Caco-2 (cell line): ENCODE results near the gene ARF1. TPM values are rescaled to one million over a fixed set of nuclear protein-coding genes. Genes with fewer than 3 reads are reported as not detected.

ENCODE experiments used
- BruUV-seq: library from RNA; stranded (reverse); fragments of 400-500 nt; replicated peaks from 2 replicates; lab custom pipeline; 2021; lab: Mats Ljungman, UMichigan
- CTCF ChIA-PET: fragments of 300-600 bp; sonication (Branson Sonifier 250); formaldehyde crosslinking; loops from one replicate; lab custom pipeline; 2022; ENCODE audit warnings: antibody characterized with exemption; lab: Charles Lee
- POLR2A ChIA-PET: fragments of 300-600 bp; sonication (Branson Sonifier 250); formaldehyde crosslinking; loops from one replicate; lab custom pipeline; 2022; ENCODE audit warnings: antibody characterized with exemption; lab: Charles Lee
- DNase-seq, 2 experiments: peaks; one replicate each; pipeline versions ENCODE4 v3.0.0 to v3.0.0-alpha.2; 2020 to 2022
- H3K27me3 ChIP-seq: replicated peaks from 2 replicates; pipeline ENCODE4 v1.6.0; 2011; ENCODE audit warnings: low read length; ENCODE audit not compliant: control insufficient read depth, insufficient read depth
- H3K36me3 ChIP-seq: 2 replicates; pipeline ENCODE4 v1.5.1; 2011; ENCODE audit warnings: low read length; ENCODE audit not compliant: control insufficient read depth, insufficient read depth
- H3K4me1 ChIP-seq: fragments of 250-450 bp; sonication (Bioruptor Pico); 2 replicates; pipeline ENCODE4 v1.5.1; 2020; ENCODE audit warnings: mild to moderate bottlenecking
- H3K4me3 ChIP-seq: 2 replicates; pipeline ENCODE4 v1.5.1; 2011; ENCODE audit warnings: low read depth, mild to moderate bottlenecking, control low read depth, low read length
- H3K9me3 ChIP-seq: fragments of 250-450 bp; sonication (Bioruptor Pico); 2 replicates; pipeline ENCODE4 v1.5.1; 2020; ENCODE audit warnings: mild to moderate bottlenecking, moderate library complexity
- H3K27ac Mint-ChIP-seq: one replicate; pipeline ENCODE4 v1.8.0; 2022; ENCODE audit warnings: mixed read lengths; ENCODE audit not compliant: unreplicated experiment
- H3K27me3 Mint-ChIP-seq: one replicate; pipeline ENCODE4 v1.8.0; 2022; ENCODE audit warnings: mixed read lengths; ENCODE audit not compliant: insufficient read depth, unreplicated experiment
- H3K36me3 Mint-ChIP-seq: one replicate; pipeline ENCODE4 v1.8.0; 2022; ENCODE audit warnings: mild to moderate bottlenecking, mixed read lengths; ENCODE audit not compliant: insufficient read depth, unreplicated experiment
- H3K4me1 Mint-ChIP-seq: one replicate; pipeline ENCODE4 v1.8.0; 2022; ENCODE audit warnings: low read depth, mixed read lengths; ENCODE audit not compliant: unreplicated experiment
- H3K4me3 Mint-ChIP-seq: one replicate; pipeline ENCODE4 v1.8.0; 2022; ENCODE audit warnings: mild to moderate bottlenecking, moderate library complexity, mixed read lengths; ENCODE audit not compliant: unreplicated experiment
- H3K9me3 Mint-ChIP-seq: one replicate; pipeline ENCODE4 v1.8.0; 2022; ENCODE audit warnings: mixed read lengths; ENCODE audit not compliant: unreplicated experiment
- CTCF ChIP-seq, 2 experiments: fragments of 200-600 bp in 1 of 2; IDR thresholded peaks; 1 replicate in 1 of 2; 2 replicates in 1 of 2; pipeline versions ENCODE4 v1.5.1 to v1.8.0; 2011 to 2022; ENCODE audit warnings: antibody characterized with exemption in 1 of 2, control low read depth in 1 of 2, inconsistent platforms in 1 of 2, low read depth in 1 of 2, low read length in 1 of 2, mild to moderate bottlenecking in 1 of 2, moderate library complexity in 1 of 2; ENCODE audit not compliant: insufficient read depth in 1 of 2, severe bottlenecking in 1 of 2, unreplicated experiment in 1 of 2
- intact Hi-C: fragments of 100-400 bp; cut with micrococcal nuclease; formaldehyde crosslinking; loops from one replicate; pipeline ENCODE4 v1.10.0; 2022; ENCODE audit not compliant: unreplicated experiment
- total RNA-seq: library from RNA; stranded (reverse); gene quantifications from 2 replicates; pipeline ENCODE4 v1.2.3, GENCODE V29; 2022

ARF1 gene
- total RNA-seq, 1 experiment from 2014 or later: 378 TPM

GRCh38 chr1:228125185-228125584, 42.7 kb downstream of the ARF1 start:
- Mint-ChIP-seq H3K27ac (no peak overlapping the region), H3K36me3 (no peaks in the 10 kb centered on the region), H3K4me1 (no peaks in the 10 kb centered on the region), H3K27me3 (no peaks in the 10 kb centered on the region), H3K4me3 (no peak overlapping the region), H3K9me3 (no peaks in the 10 kb centered on the region)
- Histone ChIP-seq H3K4me3 (no peak overlapping the region), H3K4me1 (peaks cover 7% of the 10 kb centered on the region; the same call in 1 of the 2 replicates), H3K27me3 (no peaks in the 10 kb centered on the region), H3K9me3 (no peaks in the 10 kb centered on the region), H3K36me3 (no peaks in the 10 kb centered on the region)
- intact Hi-C loops: no loop called here
- ChIA-PET POLR2A (no interaction called here), CTCF (no interaction called here)
- TF ChIP-seq CTCF (IDR thresholded peaks at IDR 0.05; ENCODE audit: insufficient read depth in 1 of 2, low read depth in 1 of 2, low read length in 1 of 2, severe bottlenecking in 1 of 2, unreplicated experiment in 1 of 2): no peak
- BruUV-seq: no TSS peak
- DNase-seq: no peak

- Mint-ChIP-seq H3K9me3 (no peaks in the 10 kb centered on the region), H3K36me3 (no peaks in the 10 kb centered on the region), H3K27me3 (no peaks in the 10 kb centered on the region), H3K4me1 (no peaks in the 10 kb centered on the region), H3K4me3 (peak overlapping the region; percentile 90), H3K27ac (peak overlapping the region; percentile 90)
- Histone ChIP-seq H3K9me3 (no peaks in the 10 kb centered on the region), H3K4me1 (peaks cover 12% of the 10 kb centered on the region), H3K27me3 (no peaks in the 10 kb centered on the region), H3K4me3 (no peak overlapping the region), H3K36me3 (no peaks in the 10 kb centered on the region)
- intact Hi-C loops: loop anchor here (1.0 to 10.0 kb wide), 7 partner anchors 8 to 384 kb away; partner anchors contain the start of gene IBA57
- TF ChIP-seq CTCF (IDR thresholded peaks at IDR 0.05; ENCODE audit: insufficient read depth in 1 of 2, low read depth in 1 of 2, low read length in 1 of 2, severe bottlenecking in 1 of 2, unreplicated experiment in 1 of 2): no peak
- no TSS peak for BruUV-seq
- peak in 1 of 2 experiments; percentile 29 for DNase-seq
- ChIA-PET POLR2A (interaction anchor here (2.2 kb wide), 1 partner anchor 22 kb away, joined by 18 read pairs; no protein-coding TSS in a partner anchor), CTCF (interaction anchor here (1.6 kb wide), 1 partner anchor 132 kb away, joined by 5 read pairs; no protein-coding TSS in a partner anchor)
Observed at GRCh38 chr1:228131766-228132165, 49.3 kb downstream of the ARF1 start.

- no peak for TF ChIP-seq CTCF (IDR thresholded peaks at IDR 0.05; ENCODE audit: insufficient read depth in 1 of 2, low read depth in 1 of 2, low read length in 1 of 2, severe bottlenecking in 1 of 2, unreplicated experiment in 1 of 2)
- Mint-ChIP-seq H3K9me3 (no peaks in the 10 kb centered on the region), H3K4me1 (no peaks in the 10 kb centered on the region), H3K27ac (no peak overlapping the region), H3K36me3 (peaks cover 3% of the 10 kb centered on the region), H3K27me3 (no peaks in the 10 kb centered on the region), H3K4me3 (no peak overlapping the region)
- ChIA-PET POLR2A (no interaction called here), CTCF (no interaction called here)
- H3K4me1 ChIP-seq: peaks cover 12% of the 10 kb centered on the region
- no peak overlapping the region for H3K4me3 ChIP-seq
- BruUV-seq: no TSS peak
- intact Hi-C loops: loop anchor here (5.0 to 10.0 kb wide), 2 partner anchors 48 to 130 kb away; no protein-coding TSS in a partner anchor
- no peaks in the 10 kb centered on the region for H3K36me3 ChIP-seq
- DNase-seq: no peak
- no peaks in the 10 kb centered on the region for H3K9me3 ChIP-seq
- H3K27me3 ChIP-seq: no peaks in the 10 kb centered on the region
Observed at GRCh38 chr1:228134591-228134990, 52.1 kb downstream of the ARF1 start.
